ENCODE results near the gene SHH.

GRCh38 chr7:155802291-155802690 lies 10.0 kb downstream of the SHH start:
- TF ChIP-seq CTCF (IDR thresholded peaks at IDR 0.05; ENCODE audit: insufficient read depth, low read length, poor library complexity, severe bottlenecking) = no peak
- TF ChIP-seq EZH2phosphoT487 (conservative IDR thresholded peaks at IDR 0.05; ENCODE audit: low read length) = no peak
